Stimulated activated CD8-positive, alpha-beta memory T cell treated with anti-CD3 and anti-CD28 coated beads, Interleukin-12 subunit alpha, Interleukin-12 subunit beta, amount 100 ng/mL, for 4 hours (primary cell): ENCODE data around the gene METTL13.

Experiments used
- DNase-seq: peaks from one replicate; pipeline ENCODE4 v3.0.0-alpha.2; 2020; ENCODE audit warnings: low read depth

The METTL13 gene

GRCh38 chr1:171781176-171781875 is at the start of gene METTL13:
Gene METTL13, plus strand, starts transcription at chr1:171781660. Its CDS starts 308 bp downstream, at chr1:171781968.
- DNase-seq, result peak; percentile 97

GRCh38 chr1:171736196-171736595 is 45.3 kb upstream of the METTL13 start:
- DNase-seq, result no peak

GRCh38 chr1:171738911-171739310 is 42.5 kb upstream of the METTL13 start:
- DNase-seq, result no peak

GRCh38 chr1:171739656-171740055 is 41.8 kb upstream of the METTL13 start:
- DNase-seq, result no peak

- no peak for DNase-seq
Observed at GRCh38 chr1:171740356-171740863, 41.0 kb upstream of the METTL13 start.

GRCh38 chr1:171740987-171741871 is 40.2 kb upstream of the METTL13 start:
- peak; percentile 22 for DNase-seq

- peak; percentile 78 for DNase-seq
Observed at GRCh38 chr1:171741872-171742576, 39.4 kb upstream of the METTL13 start, which contains the start of gene VAMP4. Gene VAMP4, minus strand, starts transcription at chr1:171742065. Its CDS starts 3,651 bp downstream, at chr1:171738414.

GRCh38 chr1:171742577-171742922 is 38.9 kb upstream of the METTL13 start:
- DNase-seq, result no peak

- no peak for DNase-seq
Observed at GRCh38 chr1:171743081-171743870, 38.2 kb upstream of the METTL13 start.

- no peak for DNase-seq
Observed at GRCh38 chr1:171744986-171745385, 36.5 kb upstream of the METTL13 start.

- DNase-seq, result no peak
Observed at GRCh38 chr1:171748651-171749050, 32.8 kb upstream of the METTL13 start.

GRCh38 chr1:171751221-171751620 is 30.2 kb upstream of the METTL13 start:
- no peak for DNase-seq

GRCh38 chr1:171753182-171753581 is 28.3 kb upstream of the METTL13 start:
- DNase-seq, result no peak

- no peak for DNase-seq
Observed at GRCh38 chr1:171753685-171754352, 27.6 kb upstream of the METTL13 start.

- DNase-seq, result no peak
Observed at GRCh38 chr1:171754353-171754705, 27.1 kb upstream of the METTL13 start.

- DNase-seq, result no peak
Observed at GRCh38 chr1:171754971-171755370, 26.5 kb upstream of the METTL13 start.

- no peak for DNase-seq
Observed at GRCh38 chr1:171756856-171757255, 24.6 kb upstream of the METTL13 start.

- DNase-seq, result no peak
Observed at GRCh38 chr1:171758011-171758410, 23.4 kb upstream of the METTL13 start.

- no peak for DNase-seq
Observed at GRCh38 chr1:171762143-171762563, 19.3 kb upstream of the METTL13 start.

- no peak for DNase-seq
Observed at GRCh38 chr1:171763764-171764163, 17.7 kb upstream of the METTL13 start.

- no peak for DNase-seq
Observed at GRCh38 chr1:171769171-171769570, 12.3 kb upstream of the METTL13 start.
